Measurements from ENCODE around the gene RAD51AP1.

The RAD51AP1 gene

DNA sequence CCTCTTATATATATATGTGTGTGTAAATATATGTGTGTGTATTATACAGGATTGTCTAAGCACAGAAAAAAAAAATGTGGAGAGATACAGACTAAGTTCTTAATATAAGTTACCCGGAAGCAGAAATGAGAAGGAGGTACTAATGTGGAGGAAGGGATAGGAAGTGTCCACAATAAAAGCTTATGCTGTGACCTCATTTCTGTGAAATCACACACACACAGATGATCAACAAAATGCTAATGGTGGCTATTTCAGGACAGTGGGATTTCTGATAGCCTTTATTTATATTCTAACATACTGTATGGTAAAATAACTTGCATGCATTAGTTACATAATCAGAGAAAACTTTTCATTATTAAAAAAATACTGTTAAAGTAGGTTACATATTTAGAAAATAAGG lies 8.5 kb upstream of the RAD51AP1 start:
- H3K4me3 ChIP-seq (ENCODE audit: low read length), result no peak overlapping the region
- no peak for TF ChIP-seq ZNF274 (IDR thresholded peaks at IDR 0.05; ENCODE audit: low read depth, low read length)

DNA sequence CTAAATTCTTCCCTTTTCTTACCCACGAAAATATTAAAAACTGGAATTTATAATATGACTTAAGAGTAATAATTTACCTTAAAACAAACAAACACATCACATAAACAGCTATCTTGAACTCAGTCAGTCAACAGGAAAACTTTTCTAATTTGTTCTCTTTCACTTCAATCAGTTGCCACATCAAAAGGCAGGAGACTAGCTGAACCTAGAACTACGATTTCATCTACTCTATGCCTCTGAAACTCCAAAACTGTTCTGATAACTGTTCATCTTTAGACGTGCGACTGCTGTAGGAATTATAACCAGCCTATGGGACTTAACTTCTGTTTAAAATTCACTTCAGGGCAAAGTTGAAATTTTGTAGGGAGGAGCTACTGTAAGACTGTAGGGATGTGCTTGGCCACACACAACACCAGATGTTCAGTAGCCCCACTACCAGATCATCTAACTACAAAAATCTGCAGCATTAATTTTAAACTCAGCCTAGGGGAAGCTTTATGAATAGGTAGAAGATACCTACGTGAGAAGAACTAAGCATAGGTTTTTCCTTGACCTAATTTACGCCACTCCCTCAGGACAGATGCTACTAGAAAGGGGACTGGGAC lies 7.6 kb upstream of the RAD51AP1 start:
- no peak for TF ChIP-seq ZNF274 (IDR thresholded peaks at IDR 0.05; ENCODE audit: low read depth, low read length)
- no peak overlapping the region for H3K4me3 ChIP-seq (ENCODE audit: low read length)

- no peak for TF ChIP-seq ZNF274 (IDR thresholded peaks at IDR 0.05; ENCODE audit: low read depth, low read length)
- no peak overlapping the region for H3K4me3 ChIP-seq (ENCODE audit: low read length)
Measured at GRCh38 chr12:4535092-4535491, 3.6 kb upstream of the RAD51AP1 start.

DNA sequence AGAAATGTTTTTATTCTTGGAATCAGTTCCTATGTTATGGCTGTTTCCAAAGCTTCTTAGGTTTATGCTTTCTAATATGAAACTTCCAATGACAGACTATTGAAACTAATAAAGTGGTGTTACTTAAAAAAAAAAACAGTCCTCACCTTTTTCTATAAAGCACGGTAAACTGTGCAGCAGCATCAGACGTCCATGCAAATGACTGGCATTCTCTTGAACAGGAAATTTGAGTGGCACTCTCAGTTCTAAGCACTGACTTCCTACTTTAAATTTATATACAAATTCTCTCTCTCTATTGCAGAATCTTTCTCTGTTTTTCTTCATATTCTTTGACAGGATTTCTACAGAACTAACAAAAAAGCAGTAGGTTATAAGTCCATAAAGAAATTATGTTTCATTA lies 2.8 kb upstream of the RAD51AP1 start:
- TF ChIP-seq ZNF274 (IDR thresholded peaks at IDR 0.05; ENCODE audit: low read depth, low read length), result no peak

DNA sequence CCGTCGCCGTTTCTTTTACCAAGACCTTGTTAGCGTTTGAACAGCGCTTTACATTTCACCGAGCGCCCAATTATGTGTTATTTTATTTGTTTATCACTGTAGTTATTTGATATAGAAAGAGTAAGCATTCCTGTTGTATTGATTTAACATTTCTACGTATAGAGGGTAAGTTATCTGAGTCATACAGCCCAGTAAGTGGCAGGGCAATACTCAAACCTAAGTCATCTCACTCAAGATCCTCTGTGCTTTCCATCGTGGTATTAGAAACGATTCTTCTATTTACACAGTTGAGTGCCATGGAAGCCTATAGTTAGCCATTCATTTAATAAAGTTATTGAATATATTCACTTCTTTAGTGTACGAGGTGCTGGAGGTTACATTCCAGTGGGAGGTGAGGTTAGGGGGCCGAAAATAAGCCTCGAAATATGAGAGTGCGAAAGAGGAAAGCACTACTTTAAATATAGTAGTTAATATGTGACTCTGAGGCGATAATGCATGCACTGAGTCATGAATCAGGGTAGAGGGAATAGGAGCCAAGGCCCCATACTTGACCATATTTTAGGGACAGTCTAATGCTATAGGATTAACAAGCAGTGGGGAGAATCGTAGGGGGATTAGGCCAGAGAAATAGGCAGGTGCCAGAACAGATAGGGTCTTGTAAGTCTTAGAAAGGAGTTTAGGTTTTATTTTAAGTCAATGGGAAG lies 629 bp downstream of the RAD51AP1 start:
- no peak for TF ChIP-seq ZNF274 (IDR thresholded peaks at IDR 0.05; ENCODE audit: low read depth, low read length)
- H3K4me3 ChIP-seq (ENCODE audit: low read length), result peak overlapping the region; percentile 95

More for the DNA sequence above, 2.8 kb upstream of the RAD51AP1 start:
- no peak overlapping the region for H3K4me3 ChIP-seq (ENCODE audit: low read length)

- no peak for TF ChIP-seq ZNF274 (IDR thresholded peaks at IDR 0.05; ENCODE audit: low read depth, low read length)
- peak overlapping the region; percentile 95 for H3K4me3 ChIP-seq (ENCODE audit: low read length)
Measured at GRCh38 chr12:4540170-4540569, 1.5 kb downstream of the RAD51AP1 start.

DNA sequence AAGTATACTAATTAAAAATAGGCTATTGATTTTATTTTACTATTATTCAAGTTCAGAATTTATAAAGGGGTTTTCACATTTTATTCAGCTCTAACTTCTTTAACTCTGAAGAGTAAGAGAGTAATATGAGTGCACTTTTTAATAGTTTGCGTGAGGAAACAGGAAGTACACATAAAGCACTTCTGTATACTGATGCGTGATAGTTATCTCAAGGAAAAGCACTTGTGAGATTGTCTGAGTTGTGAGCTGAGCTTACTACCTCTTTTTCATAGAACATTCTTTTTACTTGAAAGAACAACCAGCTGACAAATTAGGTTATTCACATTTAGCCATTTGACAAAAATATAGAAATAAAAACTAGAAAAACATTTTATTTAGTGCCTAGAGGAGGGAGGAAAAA lies 1.9 kb downstream of the RAD51AP1 start:
- no peak overlapping the region; the same call in 1 of the 2 replicates for H3K4me3 ChIP-seq (ENCODE audit: low read length)
- TF ChIP-seq ZNF274 (IDR thresholded peaks at IDR 0.05; ENCODE audit: low read depth, low read length), result no peak

- TF ChIP-seq ZNF274 (IDR thresholded peaks at IDR 0.05; ENCODE audit: low read depth, low read length), result no peak
- H3K4me3 ChIP-seq (ENCODE audit: low read length), result no peak overlapping the region
Measured at GRCh38 chr12:4545195-4545594, 6.5 kb downstream of the RAD51AP1 start.

DNA sequence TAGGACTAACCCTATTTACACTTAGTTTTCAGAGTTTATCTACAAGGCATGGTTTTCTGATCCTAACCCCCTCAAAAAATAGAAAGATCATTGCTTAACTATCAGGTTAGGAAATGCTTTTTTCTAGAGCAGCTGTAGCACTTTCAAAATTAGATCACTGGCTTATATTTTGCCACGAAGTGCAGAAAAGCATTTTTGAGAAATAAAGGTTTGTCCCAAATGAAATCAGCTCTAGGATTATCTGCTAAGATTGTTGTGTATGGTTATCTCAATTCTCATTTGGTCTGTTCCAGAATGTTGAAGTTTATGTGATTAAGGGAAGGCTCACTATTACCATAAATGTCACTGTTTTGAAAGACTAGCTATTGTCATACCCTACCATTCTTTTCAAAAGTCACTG lies 13.5 kb downstream of the RAD51AP1 start:
- TF ChIP-seq ZNF274 (IDR thresholded peaks at IDR 0.05; ENCODE audit: low read depth, low read length), result no peak
- H3K4me3 ChIP-seq (ENCODE audit: low read length), result no peak overlapping the region

GRCh38 chr12:4553943-4554342 lies 15.3 kb downstream of the RAD51AP1 start:
- H3K4me3 ChIP-seq (ENCODE audit: low read length), result no peak overlapping the region
- no peak for TF ChIP-seq ZNF274 (IDR thresholded peaks at IDR 0.05; ENCODE audit: low read depth, low read length)

- TF ChIP-seq ZNF274 (IDR thresholded peaks at IDR 0.05; ENCODE audit: low read depth, low read length), result no peak
- no peak overlapping the region for H3K4me3 ChIP-seq (ENCODE audit: low read length)
Measured at GRCh38 chr12:4555804-4556203, 17.1 kb downstream of the RAD51AP1 start.

DNA sequence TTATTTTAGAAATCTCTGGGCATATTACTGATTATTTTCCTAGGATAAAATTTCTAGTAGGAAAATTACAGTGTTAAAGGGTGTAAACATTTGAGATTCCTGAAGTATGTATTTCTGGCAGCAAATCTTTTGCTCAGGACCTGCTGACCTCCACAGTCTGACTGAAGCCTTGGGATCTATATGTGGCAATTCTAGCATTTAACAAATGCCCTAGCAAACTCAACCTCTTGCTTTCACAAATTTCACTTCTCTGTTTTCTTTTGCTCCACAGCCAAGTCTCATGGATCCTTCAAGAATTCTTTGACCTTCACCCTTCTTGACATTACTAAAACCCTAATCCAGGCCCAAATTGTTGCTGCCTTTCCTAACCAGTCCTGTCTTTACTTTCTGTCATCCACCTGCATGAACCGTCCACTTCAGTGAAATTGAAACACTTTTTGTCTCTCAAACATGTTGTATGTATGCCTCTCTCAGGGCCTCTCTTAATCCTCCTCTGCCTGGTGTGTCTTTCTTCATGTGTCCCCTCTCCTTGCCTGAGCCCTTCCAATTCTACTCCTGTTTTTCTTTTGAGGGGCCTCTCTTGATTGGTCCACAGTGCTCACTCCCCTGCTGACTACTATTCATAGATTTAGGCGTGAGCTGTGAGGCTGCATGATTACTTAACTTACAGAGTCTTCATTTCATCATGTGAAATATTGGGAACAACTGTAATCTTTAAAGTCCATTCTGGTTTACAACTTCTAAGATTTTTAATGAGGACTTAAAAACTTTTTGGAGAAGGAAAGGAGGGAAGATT lies 18.2 kb downstream of the RAD51AP1 start:
- no peak for TF ChIP-seq ZNF274 (IDR thresholded peaks at IDR 0.05; ENCODE audit: low read depth, low read length)
- H3K4me3 ChIP-seq (ENCODE audit: low read length), result no peak overlapping the region

GRCh38 chr12:4557586-4557985 lies 18.9 kb downstream of the RAD51AP1 start:
- H3K4me3 ChIP-seq (ENCODE audit: low read length), result no peak overlapping the region
- TF ChIP-seq ZNF274 (IDR thresholded peaks at IDR 0.05; ENCODE audit: low read depth, low read length), result no peak

DNA sequence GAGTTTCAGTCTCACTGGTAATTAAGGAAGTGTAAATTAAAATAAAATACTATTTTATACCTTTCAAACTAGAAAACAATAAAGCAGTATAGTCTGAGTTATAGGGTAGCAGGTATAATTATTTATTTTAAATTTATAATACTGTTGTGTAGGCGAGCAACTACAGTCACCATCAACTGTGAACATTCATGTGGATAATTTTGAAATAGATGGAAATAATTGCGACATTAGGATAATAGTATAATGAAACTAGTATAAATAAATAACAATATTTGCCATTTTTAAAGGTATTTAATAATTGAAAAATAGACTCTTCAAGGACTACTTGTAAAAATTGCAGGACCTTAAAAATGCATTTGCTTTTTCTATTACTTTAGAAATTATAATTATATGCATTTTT lies 19.5 kb downstream of the RAD51AP1 start:
- TF ChIP-seq ZNF274 (IDR thresholded peaks at IDR 0.05; ENCODE audit: low read depth, low read length), result no peak
- no peak overlapping the region for H3K4me3 ChIP-seq (ENCODE audit: low read length)

Data from GM08714 (cell line).